GM21717 (cell line): ENCODE measurements around the gene SEMA3C.

ENCODE experiments used
- ATAC-seq: cut with Tn5 transposase; IDR thresholded peaks from one replicate; pipeline ENCODE4 v1.9.1; 2021; ENCODE audit warnings: mild to moderate bottlenecking, moderate library complexity; ENCODE audit not compliant: unreplicated experiment

Gene SEMA3C

DNA sequence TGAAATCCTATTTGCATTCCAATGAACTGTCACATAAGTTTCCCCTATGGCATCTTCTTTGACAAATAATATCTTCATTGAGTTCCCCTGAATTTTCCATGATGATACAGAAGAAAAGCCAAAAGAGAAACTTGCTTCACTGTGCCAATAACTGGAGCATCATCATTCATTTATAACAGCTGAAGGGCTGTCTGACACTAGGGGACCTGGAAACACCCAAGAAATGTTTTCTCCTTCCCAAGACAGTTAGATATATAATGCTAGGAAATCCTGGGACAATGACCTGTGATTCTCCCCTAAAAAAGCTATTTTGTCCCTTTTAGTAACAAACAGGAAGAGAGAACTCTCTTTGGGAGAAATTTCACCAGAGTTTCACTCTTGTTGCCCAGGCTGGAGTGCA lies 133.6 kb downstream of the SEMA3C start:
- ATAC-seq: no peak

DNA sequence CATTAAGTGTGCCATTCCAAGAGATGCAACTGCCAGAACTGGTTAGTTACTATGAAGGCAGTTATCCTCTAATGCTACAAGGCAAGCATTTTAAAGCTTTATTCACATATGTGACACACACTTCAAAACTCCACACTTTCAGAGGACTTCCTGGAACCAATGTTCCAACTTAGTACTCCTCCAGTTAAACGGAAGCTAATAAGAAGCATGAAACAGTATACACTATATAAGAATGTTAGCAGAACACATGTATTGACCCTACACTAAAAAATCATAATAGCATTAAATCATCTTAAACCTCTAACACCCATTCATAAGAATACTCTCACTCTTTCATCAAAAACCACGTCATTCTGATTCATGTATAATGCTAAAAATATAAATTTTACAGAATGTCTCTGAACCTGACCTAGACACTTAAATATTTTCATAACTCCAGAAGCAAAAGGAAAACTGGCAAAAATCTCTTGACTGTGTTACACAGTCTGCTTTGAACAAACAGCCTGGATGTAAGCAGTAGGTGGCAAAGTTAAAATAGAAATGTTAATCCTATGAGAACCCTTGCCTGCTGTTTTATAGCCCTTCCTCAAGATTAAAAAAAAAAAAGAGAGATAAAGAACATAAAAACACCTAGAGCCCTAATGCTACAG lies 135.0 kb downstream of the SEMA3C start:
- ATAC-seq: no peak

DNA sequence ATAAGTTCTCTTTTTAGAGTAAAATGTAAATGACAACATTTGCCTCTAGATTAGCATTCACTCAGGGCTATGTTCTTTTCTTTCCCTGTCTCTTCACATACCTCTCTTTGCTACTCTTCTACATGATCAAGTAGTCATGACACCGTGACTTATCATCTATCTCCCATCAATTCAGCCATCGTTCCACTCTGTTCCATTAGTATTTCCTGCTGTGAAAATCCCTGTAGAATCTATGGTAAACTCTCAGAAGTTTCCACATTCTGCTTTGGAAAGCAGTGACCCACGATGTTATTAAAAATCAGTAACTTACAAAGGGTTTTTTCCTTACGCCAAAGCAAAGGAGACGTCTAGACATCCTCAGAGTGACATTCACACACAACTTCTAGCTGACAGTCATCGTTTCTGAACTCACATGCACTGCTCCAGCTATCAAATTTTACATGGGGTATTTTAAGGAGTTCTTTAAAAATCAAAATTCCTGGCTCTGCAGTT lies 135.6 kb downstream of the SEMA3C start:
- no peak for ATAC-seq

DNA sequence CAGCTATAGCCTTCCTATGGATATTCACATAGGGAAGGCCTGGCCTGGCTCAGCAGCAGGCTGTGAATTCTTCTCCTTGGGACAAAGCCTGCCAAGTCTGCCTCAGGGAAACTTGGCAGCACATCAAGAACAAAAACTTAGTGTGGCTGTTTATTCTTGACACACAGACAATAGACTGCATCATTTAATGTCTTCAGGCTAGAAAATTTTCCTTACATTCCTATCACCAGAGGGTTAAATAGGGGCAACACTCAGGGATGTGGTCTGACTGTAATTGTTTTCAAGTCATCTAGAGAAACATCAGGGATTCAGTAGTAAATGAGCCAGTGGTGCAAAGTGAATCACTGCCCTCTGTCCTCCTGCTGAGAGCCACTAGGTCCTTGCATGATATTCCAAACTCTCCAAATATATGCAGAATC lies 137.3 kb downstream of the SEMA3C start:
- no peak for ATAC-seq

DNA sequence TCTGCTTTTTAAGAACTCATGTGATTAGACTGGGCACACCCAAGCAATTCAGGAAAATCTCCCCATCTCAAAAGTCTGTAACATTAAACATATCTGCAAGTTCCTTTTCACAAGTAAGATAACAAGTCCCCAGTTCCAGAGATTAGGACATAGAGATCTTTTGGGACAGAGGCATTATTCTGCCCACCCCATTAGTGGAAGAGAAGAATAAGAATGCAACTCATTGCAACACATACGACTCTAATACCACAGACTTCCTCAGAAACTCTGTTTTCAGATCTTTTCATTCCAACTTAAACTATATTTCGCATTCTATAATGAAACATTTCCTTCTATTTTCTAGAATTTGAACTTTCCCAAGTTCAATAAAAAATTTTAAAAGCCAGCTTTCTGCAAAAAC lies 137.7 kb downstream of the SEMA3C start:
- no peak for ATAC-seq

DNA sequence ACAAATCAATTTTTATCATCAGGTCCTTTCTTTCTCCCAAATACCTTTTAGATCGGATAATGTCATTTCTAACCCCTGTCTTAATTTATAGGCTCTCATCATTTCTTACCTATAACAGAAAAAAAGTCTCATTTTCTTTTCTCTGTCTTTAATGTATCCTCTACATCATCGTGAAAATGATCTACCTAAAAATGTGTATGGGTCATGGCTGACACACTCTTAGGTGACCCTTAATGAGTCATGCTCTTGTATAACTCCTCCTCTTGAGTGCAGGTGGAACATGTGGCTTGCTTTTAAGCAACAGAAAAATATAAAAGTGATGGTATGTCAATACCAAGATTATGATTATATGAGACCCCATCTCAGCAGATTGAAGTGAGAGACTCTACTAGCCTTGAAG lies 139.4 kb downstream of the SEMA3C start:
- ATAC-seq: no peak

DNA sequence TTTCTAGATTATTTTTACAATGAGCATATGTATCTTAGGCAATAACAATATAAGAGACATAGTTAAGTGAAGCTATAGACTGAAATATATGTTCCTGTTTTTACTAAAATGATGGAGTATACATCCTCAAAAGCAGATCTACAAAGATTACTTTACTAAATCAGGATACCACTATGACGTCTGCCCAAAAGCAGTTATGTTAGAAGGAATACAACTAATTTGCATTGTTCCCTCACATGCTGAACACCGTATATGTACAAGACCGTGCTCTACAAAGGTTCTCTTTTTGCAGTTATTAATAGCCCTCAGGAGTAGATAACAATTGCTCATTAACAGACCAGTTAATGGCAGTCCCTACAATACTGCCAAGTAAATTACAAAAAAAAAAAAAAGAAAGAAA lies 143.0 kb downstream of the SEMA3C start:
- no peak for ATAC-seq

DNA sequence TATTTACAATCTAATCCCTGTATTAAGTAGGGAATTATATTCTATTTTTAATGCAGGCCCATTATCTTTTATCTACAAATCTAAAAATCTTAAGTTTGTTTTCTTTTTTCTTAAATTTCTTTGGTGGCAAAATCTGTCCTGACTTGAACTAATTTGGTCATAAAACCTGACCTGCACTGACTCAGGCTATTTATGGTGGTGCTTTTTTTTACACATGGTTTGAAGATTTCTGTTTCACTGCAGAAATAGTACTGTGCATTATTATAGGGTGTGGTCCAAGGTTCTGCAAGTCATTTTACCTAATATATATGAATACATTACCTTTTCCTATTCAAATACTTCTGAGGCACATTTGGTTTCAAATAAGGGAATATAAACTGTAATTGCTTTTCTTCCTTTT lies 143.4 kb downstream of the SEMA3C start:
- no peak for ATAC-seq

DNA sequence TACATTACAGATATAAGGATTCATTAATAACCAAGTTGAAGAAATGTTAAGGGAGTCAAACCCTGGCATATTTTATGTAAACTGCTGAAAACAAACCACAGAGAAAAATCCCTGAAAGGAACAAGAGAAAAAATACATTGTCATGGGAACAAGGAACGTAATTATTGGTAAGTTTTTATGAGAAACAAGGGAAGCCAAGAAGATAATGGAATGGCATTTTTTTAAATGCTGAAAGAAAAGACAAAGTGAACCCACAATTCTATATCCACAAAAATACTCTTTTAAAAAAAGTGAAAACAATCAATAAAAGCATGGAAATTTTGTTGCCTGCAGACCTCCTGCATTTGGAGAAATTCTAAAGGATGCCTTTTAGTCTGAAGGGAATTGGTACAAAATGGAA lies 144.0 kb downstream of the SEMA3C start:
- no peak for ATAC-seq

DNA sequence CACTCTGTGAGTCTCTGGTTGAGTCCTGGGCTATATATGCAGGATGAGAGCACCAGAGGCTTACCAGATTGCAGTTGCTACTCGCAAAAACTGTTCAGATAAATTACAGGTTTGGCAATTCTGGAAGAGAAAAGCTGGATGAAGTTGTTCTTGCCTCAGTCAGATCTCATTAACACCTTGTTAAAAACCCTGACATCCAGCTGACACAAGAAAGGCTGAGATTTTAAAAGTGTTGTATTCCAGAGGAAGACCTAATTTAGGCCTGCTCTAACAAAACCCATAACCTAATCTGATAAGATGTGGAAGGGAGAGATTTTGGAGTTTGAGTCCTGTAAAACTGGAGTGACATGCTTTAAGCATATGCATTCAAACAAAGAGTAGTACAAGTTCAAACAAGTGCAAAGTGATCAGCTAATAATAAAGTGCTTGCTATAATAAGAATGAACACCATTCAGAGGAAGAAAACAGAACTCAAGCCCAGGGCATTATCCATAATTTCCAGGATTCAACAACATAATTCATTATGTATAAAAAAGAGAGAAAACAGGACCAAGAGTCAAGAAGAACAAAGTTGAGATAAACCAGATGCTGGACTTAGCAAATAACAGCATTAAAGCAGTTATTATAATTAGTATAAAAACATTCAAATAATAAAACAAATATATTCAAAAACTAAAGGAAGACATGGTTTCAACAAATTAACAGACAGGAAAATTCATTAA lies 144.9 kb downstream of the SEMA3C start:
- no peak for ATAC-seq

DNA sequence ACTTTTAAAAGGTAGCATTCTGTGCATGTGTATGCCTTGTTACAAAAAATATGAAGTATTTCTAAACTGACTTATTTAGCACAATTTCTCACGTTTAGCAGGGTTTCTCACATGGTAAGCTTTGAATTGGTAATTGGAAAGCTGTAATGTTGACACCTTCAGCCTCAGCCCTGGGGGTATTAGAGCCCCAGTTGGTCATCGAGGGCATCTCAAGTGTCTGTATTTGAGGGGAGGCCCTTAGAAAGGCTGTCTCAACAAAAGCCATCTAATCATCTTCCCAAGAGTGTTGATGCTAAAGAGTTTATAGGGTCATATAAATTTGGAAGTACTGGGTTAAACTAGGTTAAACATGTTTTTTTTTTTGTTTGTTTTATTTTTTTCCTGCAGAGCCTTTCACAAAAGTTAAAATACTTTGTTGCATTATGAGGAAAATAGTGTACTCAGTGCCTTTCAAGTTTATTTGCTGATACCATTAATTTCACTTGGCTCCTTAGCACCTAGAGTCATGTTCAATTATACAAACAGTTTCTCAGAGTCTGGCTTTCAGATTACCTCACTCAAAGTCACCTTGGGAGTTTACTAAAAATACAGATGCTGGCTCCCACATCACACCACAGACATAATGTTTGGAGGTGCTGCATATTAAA lies 146.4 kb downstream of the SEMA3C start:
- ATAC-seq: no peak

DNA sequence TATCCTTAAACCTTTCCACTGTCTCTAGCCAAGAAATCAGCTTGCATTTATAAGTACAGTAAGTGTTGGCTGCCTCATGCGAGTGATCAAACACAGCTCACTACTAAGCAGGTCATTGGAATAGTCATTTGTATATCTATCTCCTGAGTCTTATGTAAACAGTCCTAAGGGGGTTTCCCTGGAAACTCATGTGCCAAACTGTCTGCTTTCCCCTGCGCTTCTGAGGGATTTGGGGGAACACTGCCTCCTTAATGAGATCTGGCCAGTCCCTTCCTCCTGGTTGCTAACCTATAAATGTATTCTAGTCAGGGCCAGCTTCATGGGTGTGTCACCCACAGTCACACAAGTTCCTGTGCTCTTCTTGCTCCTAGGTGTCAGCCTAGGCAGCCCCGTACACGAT lies 147.3 kb downstream of the SEMA3C start:
- no peak for ATAC-seq

DNA sequence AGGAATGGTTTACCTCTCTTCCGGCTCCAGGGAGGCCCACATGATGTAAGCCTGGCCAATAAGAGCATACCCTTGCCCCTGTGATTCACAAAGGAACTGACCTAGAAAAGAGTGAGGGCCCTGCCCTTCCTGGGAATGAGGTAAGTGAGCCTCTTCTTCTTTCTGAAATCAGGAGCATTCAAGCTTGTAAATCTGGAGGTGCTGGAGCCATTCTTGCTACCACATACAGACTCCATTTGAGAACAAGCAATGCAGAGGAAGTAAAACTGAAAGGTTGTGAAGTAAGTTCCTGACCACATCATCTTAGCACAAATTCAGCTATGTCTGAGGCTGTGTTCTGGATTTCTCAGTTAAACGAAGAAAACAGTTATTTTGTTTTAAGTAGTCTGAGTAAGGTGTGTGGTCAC lies 148.2 kb downstream of the SEMA3C start:
- peak; percentile 95 for ATAC-seq

DNA sequence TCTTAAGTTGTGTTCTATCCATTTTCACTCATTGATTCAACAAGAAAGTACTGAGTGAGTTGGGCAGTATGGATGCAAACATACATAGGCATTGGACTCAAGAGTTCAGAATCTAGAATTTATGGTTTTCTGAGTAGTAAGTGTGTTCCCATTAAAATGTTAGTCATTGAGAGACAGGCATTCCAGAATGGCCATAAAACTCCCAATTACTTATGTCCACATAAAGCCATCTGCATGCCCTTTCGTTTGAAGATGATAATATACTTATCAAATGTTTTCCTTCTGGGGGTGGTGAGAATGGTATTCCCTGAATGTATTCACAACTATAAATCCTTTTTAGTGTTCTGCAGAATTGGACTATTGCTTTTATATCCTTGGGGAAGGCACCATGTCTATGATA lies 148.8 kb downstream of the SEMA3C start:
- ATAC-seq: no peak

DNA sequence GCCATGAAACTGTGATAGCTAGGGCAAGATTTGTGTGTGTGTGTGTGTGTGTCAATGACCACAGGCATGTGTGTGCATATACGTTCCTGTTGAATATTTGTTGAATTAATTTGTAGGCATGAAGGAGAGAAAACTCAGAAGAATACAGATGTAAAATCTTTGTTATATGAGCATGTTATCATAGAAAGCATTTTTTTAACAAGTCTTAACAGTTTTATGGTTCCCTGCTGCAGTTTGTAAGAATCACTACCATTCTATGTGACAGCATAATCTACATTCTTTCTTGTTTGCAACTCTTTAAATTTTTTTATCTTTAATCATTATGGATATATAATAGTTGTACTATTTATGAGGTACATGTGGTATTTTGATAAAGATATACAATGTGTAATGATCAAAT lies 150.1 kb downstream of the SEMA3C start:
- ATAC-seq: no peak

DNA sequence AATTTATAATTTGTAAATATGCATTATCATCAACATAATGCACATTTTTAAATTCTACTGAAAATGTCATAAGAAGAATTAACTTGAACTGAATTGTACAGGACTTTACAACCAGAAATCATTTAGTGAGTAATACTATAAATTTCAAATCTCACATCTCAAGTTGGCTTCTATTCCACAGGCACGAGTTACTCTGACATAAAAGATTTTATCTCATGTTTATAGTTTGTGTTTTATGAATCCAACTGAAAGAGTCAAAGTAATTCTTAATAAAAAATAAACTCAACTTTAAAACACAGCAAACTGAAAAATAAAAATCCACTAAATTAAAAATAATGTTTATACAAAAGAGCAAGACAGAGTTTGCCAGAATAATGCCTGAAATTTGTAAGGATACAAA lies 151.2 kb downstream of the SEMA3C start:
- no peak for ATAC-seq

DNA sequence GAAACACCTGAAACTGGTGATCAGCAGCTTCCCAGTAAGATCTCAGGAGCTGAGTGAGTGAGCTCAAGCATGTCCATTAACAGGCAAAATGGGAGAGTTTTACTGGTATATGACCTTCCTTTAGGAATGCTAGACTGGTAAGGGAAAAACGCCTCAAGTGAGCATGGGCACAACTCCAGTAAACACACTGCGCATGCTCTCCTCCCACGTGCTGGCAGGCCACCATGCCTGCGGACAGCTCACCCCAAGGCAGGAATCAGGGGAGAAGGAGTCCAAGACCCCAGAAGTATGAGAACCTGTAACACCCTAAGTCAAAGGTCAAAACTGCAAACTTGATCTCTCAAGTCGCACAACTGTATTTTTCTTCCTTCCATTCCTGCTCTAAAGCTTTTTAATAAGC lies 152.1 kb downstream of the SEMA3C start:
- ATAC-seq: no peak

DNA sequence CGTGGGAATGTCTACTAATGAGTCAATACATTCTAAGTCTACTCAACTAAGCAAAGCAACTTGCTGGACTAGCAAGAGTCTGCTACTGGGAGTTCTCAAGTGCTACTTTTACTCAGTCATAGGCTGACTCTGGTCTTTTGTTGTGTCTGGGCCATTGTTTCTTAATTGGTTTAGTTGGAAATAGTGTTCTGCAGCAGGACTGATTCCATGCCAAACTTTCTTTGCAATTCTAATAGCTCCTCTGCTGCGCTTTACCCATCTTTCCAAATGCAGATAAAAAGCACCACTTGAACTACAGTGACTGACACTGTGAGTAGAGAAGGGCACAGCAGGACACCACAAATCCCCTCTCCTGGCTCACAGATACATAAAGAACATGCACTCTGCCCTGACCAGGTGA lies 154.7 kb downstream of the SEMA3C start:
- ATAC-seq: no peak

DNA sequence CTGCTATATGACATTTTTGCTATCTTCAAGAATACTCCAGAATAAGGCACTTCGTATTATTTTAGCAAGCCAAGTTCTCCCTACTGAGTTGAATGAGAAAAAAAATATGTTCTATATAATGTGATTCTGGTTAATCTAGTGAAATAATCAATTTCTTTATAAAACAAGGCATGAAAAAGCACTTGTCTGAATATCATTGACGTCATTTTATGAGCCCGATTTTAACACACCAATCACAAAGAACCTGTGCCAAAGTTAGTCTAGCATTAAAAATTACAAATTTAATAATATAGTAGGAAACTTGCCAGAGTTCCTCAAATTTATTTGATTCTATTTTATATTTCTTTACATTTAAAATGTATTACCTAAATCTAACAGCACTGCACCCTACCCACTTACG lies 155.1 kb downstream of the SEMA3C start:
- no peak for ATAC-seq

DNA sequence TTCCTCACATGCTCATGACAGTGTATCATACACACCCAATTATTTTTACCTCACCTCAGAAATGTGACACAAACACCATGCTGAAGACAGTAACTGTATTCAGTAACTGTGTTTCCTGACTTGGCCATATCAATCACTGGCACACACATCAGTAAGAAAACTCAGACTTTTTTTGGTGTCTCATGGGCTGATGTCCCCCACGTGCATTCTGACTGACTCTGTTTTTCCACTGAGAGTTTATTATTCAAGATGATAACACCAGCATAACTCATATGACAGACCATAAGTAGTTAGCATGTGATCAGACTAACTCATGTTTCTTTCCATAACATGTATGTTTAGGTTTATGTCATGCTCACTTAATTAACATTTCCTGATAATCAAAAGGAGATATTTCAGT lies 155.6 kb downstream of the SEMA3C start:
- ATAC-seq: no peak

DNA sequence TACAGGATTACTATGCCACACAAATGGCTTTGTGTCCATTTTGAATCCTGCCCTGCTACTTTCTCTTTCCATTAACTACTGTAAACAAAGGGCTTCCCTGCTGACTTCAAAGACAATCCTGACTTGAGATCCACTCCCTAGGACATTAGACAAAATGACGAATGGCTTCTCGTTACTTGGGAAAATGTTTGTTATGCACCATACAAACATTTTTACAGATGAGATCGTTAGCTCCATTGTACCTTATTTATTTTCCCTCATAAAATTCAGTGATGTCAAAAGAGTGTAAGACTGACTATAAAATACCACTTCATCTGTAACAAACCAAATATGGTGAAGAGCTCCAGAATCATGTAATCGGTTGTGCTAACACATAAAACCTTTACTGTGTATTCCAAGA lies 158.6 kb downstream of the SEMA3C start:
- no peak for ATAC-seq
